Measurements from ENCODE around the gene PLPPR3.

PLPPR3 gene

DNA sequence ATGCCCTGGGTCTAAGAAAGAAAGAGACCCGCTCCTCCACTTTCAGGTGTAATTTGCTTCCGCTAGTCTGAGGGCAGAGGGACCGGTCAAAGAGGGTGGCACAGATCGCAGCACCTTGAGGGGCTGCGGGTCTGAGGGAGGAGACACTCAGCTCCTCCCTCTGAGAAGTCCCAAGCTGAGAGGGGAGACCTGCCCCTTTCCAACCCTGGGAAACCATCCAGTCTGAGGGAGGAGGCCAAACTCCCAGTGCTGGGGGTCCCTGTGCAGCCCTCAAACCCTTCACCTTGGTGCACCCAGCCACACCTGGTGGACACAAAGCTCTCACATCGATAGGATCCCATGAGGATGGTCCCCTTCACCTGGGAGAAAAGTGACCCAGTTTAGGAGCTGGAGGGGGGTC, 57.9 kb downstream of the PLPPR3 start:
- Histone ChIP-seq H4K20me1 (ENCODE audit: low read depth, low read length) (no peaks in the 10 kb centered on the region), H3K36me3 (ENCODE audit: low read length) (no peaks in the 10 kb centered on the region), H3K27me3 (ENCODE audit: low read length) (no peaks in the 10 kb centered on the region), H3K27ac (ENCODE audit: low read depth, low read length) (no peak overlapping the region), H3K79me2 (ENCODE audit: insufficient read depth, low read length) (no peaks in the 10 kb centered on the region), H3K9me3 (ENCODE audit: insufficient read depth, low read length) (no peaks in the 10 kb centered on the region), H3K4me3 (ENCODE audit: insufficient read depth, low read length, poor library complexity, severe bottlenecking) (no peak overlapping the region), H3K9me2 (replicated peaks; ENCODE audit: insufficient read depth, low read length) (no peaks in the 10 kb centered on the region), H3F3A (ENCODE audit: insufficient read depth) (no peaks in the 10 kb centered on the region), H2AFZ (ENCODE audit: low read depth, low read length, severe bottlenecking) (no peak overlapping the region), H3K9ac (ENCODE audit: low read length) (no peak overlapping the region), H3K4me2 (ENCODE audit: low read depth, low read length, poor library complexity, severe bottlenecking) (no peak overlapping the region)
- no peak for TF ChIP-seq CTCF (IDR thresholded peaks at IDR 0.05; ENCODE audit: insufficient read depth, low read length, poor library complexity, severe bottlenecking)
- no peak for TF ChIP-seq EZH2phosphoT487 (conservative IDR thresholded peaks at IDR 0.05; ENCODE audit: low read length)

- no peak overlapping the region for H2AFZ ChIP-seq (ENCODE audit: low read depth, low read length, severe bottlenecking)
- H3K4me3 ChIP-seq (ENCODE audit: insufficient read depth, low read length, poor library complexity, severe bottlenecking): no peak overlapping the region
- H3K4me2 ChIP-seq (ENCODE audit: low read depth, low read length, poor library complexity, severe bottlenecking): no peak overlapping the region
- no peaks in the 10 kb centered on the region for H3K9me3 ChIP-seq (ENCODE audit: insufficient read depth, low read length)
- H4K20me1 ChIP-seq (ENCODE audit: low read depth, low read length): no peaks in the 10 kb centered on the region
- no peak overlapping the region for H3K9ac ChIP-seq (ENCODE audit: low read length)
- H3K79me2 ChIP-seq (ENCODE audit: insufficient read depth, low read length): no peaks in the 10 kb centered on the region
- no peaks in the 10 kb centered on the region for H3K36me3 ChIP-seq (ENCODE audit: low read length)
- TF ChIP-seq CTCF (IDR thresholded peaks at IDR 0.05; ENCODE audit: insufficient read depth, low read length, poor library complexity, severe bottlenecking): no peak
- no peak for TF ChIP-seq EZH2phosphoT487 (conservative IDR thresholded peaks at IDR 0.05; ENCODE audit: low read length)
- no peaks in the 10 kb centered on the region for H3K9me2 ChIP-seq (replicated peaks; ENCODE audit: insufficient read depth, low read length)
- no peak overlapping the region for H3K27ac ChIP-seq (ENCODE audit: low read depth, low read length)
- H3K27me3 ChIP-seq (ENCODE audit: low read length): no peaks in the 10 kb centered on the region
- H3F3A ChIP-seq (ENCODE audit: insufficient read depth): no peaks in the 10 kb centered on the region
These were observed 58.6 kb downstream of the PLPPR3 start for GRCh38 chr19:763181-763580.

Data from SU-DHL-6 (cell line).